Choroid plexus epithelial cell (primary cell): ENCODE data around the gene ADI1.

Experiments
- DNase-seq: peaks from one replicate; pipeline ENCODE4 v3.0.0-alpha.2; 2010; ENCODE audit warnings: low read depth
- H3K4me3 ChIP-seq: 2 replicates; pipeline ENCODE4 v1.5.1; 2011; ENCODE audit warnings: low read depth, mild to moderate bottlenecking, control low read depth, low read length, moderate library complexity
- TF ChIP-seq, protein P1 (sequence below): conservative IDR thresholded peaks from 2 replicates; pipeline ENCODE4 v1.5.1; 2011; ENCODE audit warnings: low read depth, mild to moderate bottlenecking, control low read depth, inconsistent platforms, low read length, moderate library complexity

Gene ADI1

DNA sequence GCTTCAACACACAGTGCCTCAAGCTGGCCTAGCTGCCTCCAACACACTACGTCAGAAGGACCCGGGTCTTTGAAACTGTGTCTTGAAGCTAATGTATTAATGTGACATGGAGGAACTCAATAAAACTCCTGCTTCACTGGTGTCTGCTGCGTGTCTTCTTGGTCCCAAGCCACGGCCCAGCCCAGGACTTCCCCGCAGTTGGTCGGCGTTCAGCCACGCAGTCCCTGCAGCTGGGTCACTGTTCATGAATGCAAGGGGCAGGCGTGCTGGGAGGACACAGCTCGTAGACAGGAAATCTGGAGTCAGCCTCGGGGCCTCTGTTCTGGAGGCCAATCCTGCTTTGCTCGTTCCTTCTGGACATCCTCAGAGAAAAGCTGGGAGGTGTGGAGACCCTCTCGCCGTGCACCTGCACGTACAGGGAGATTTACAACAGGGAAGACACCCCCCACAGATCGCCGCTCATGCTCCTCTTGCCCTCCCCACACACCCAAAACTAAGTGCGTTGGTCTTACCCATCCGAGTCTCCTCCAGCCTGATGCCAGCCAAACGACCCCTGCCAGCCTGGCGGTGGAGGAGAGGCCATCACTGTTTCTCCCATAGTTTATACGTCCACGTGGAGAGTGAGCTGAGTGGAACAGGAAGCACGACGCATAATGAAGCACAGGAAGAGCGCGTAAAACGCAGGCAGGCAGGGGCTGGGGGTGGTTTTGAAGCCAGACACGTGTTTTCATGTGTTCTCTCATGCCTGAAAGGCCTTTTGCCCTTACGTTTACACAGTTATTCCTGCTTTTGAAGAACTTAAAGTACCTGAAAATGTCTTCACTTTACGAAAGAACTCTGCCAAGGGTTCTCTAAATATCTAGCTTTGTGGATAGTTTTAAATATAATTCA is 39.7 kb downstream of the ADI1 start:
- H3K4me3 ChIP-seq: no peak overlapping the region
- TF ChIP-seq, protein P1, sequence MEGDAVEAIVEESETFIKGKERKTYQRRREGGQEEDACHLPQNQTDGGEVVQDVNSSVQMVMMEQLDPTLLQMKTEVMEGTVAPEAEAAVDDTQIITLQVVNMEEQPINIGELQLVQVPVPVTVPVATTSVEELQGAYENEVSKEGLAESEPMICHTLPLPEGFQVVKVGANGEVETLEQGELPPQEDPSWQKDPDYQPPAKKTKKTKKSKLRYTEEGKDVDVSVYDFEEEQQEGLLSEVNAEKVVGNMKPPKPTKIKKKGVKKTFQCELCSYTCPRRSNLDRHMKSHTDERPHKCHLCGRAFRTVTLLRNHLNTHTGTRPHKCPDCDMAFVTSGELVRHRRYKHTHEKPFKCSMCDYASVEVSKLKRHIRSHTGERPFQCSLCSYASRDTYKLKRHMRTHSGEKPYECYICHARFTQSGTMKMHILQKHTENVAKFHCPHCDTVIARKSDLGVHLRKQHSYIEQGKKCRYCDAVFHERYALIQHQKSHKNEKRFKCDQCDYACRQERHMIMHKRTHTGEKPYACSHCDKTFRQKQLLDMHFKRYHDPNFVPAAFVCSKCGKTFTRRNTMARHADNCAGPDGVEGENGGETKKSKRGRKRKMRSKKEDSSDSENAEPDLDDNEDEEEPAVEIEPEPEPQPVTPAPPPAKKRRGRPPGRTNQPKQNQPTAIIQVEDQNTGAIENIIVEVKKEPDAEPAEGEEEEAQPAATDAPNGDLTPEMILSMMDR: no peak
- no peak for DNase-seq

DNA sequence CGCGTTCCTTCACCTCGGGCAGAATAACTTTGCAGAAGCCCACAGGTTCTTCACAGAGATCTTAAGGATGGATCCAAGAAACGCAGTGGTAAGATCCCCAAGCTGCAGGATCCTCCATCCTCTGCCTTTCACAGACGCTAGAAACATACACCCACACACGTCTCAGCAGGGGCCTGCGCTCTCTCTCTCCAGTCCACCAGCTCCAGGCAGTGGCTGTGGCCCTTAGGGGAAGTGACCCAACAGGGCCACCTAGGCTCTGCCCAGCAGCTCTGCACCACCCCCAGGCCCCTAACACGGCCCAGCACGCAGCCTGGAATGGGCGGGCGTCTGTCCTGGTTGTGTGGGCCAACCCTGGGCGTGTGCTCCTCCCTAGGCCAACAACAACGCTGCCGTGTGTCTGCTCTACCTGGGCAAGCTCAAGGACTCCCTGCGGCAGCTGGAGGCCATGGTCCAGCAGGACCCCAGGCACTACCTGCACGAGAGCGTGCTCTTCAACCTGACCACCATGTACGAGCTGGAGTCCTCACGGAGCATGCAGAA is 40.4 kb downstream of the ADI1 start:
- DNase-seq: no peak
- no peak overlapping the region for H3K4me3 ChIP-seq
- TF ChIP-seq, protein P1: no peak

DNA sequence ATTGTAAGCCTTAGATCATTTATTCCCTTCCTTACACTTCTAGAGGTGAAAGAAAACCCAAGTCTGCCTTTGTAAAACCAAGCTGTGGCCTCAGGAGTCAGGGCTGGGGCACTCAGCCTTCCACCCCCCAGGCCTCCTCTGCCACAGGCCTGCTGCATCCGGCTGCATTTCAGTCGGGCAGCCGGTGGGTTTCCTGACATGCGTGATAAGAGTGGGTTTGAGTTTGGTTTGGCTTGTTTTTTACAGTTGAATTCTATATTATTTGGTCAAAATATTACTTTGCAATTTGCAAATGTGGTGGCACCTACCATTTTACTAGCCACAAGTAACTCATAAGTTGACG is 42.4 kb downstream of the ADI1 start:
- DNase-seq: no peak
- H3K4me3 ChIP-seq: no peak overlapping the region
- TF ChIP-seq, protein P1: no peak

DNA sequence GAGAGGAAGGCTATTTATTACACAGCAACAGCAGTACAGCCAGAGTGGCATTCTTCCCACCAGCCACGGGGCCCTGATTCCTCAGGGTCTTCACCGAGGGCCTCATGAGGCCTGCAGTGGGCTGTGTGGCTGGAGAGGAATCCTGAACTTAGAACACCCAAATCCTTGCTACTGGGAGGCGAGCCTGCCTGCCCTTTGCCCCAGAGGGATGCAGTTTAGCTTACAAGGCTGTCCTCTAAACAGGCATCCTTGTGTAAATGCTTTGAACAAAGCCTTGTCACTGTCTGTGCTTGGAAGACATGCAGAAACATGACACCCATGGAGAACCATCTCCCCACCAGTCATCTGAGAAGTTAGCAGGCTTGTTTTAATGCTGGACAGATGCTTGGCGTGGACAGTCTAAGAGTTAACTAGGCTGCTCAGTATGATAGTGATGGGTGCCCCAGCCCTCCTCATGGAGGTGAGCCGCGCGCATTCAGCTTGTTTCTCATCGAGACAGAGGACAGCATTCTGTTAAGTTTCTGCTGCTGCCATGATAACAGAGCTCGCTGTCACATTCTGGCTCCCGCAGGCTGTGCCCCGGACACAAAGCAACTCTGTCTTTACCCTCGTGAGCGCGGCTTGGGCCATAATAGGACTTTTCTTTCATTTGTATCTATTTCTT is 42.9 kb downstream of the ADI1 start:
- H3K4me3 ChIP-seq: no peak overlapping the region
- TF ChIP-seq, protein P1: no peak
- DNase-seq: peak; percentile 61

DNA sequence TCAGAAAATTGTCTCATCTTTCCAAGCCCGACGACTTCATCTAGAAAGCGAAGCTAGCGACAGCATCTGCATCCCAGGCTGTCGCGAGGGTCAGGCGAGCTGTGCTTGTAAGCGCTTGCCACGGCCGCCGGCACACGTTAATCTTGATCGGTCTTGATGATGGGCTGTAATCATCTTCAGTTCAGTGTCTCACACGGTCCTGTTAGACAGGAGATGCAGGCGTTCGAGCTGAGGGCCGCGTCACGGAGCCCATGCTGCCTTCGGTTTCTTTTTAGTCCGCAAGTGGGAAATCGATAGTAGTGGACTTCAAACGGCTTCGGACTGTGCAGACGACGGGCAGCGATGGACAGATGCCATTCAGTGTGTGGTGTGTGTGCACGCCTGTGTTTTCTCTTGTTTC is 43.6 kb downstream of the ADI1 start:
- DNase-seq: no peak
- TF ChIP-seq, protein P1: no peak
- H3K4me3 ChIP-seq: no peak overlapping the region

DNA sequence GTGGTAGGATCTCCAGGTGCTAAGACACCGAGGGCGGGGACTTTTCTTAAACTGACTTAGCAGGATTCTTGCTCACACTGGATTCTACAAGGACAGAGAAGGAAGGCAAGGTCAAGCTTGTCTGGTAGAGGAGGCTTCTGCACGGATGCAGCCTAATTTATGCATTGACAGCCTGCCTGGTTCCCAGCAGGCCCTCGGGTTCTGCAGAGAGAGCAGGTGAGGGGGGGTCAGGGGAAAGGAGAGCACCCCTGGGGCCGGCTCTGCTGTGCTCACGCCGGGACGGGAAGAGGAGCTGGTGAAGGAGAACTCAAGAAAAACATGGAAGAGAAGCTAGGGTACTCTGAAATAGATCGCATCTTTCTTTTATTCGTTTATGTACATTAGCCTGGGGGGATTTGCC is 46.4 kb downstream of the ADI1 start:
- H3K4me3 ChIP-seq: no peak overlapping the region
- no peak for DNase-seq
- TF ChIP-seq, protein P1: no peak
